ENCODE results near the gene ADI1.

The ADI1 gene

GRCh38 chr2:3476985-3477327, 42.4 kb downstream of the ADI1 start:
- Histone ChIP-seq H4K20me1 (ENCODE audit: insufficient read depth, low read length) (no peaks in the 10 kb centered on the region), H3K4me3 (ENCODE audit: low read depth, low read length, poor library complexity, severe bottlenecking) (no peak overlapping the region), H3K4me1 (ENCODE audit: insufficient read depth, low read length, severe bottlenecking) (peaks cover 20% of the 10 kb centered on the region), H3K27ac (ENCODE audit: low read depth, low read length, poor library complexity, severe bottlenecking) (no peak overlapping the region), H3K4me2 (ENCODE audit: low read length) (no peak overlapping the region), H2AFZ (ENCODE audit: low read length) (no peak overlapping the region), H3K9me2 (ENCODE audit: low read depth, low read length) (no peaks in the 10 kb centered on the region), H3K36me3 (ENCODE audit: insufficient read depth, low read length) (peaks cover 38% of the 10 kb centered on the region), H3K9ac (ENCODE audit: low read length) (no peak overlapping the region), H3K27me3 (ENCODE audit: insufficient read depth, low read length) (no peaks in the 10 kb centered on the region), H3K9me3 (ENCODE audit: low read length) (no peaks in the 10 kb centered on the region), H3F3A (ENCODE audit: insufficient read depth, low read length) (no peaks in the 10 kb centered on the region), H3K79me2 (ENCODE audit: insufficient read depth, low read length) (no peaks in the 10 kb centered on the region)
- no peak for TF ChIP-seq EZH2 (IDR thresholded peaks at IDR 0.05; ENCODE audit: borderline replicate concordance, low read length)
- TF ChIP-seq CTCF (IDR thresholded peaks at IDR 0.05; ENCODE audit: low read length), result no peak

- Histone ChIP-seq H3K4me3 (ENCODE audit: low read depth, low read length, poor library complexity, severe bottlenecking) (no peak overlapping the region), H3F3A (ENCODE audit: insufficient read depth, low read length) (no peaks in the 10 kb centered on the region), H3K4me1 (ENCODE audit: insufficient read depth, low read length, severe bottlenecking) (peaks cover 20% of the 10 kb centered on the region), H3K27me3 (ENCODE audit: insufficient read depth, low read length) (no peaks in the 10 kb centered on the region), H4K20me1 (ENCODE audit: insufficient read depth, low read length) (no peaks in the 10 kb centered on the region), H3K9me3 (ENCODE audit: low read length) (no peaks in the 10 kb centered on the region), H3K27ac (ENCODE audit: low read depth, low read length, poor library complexity, severe bottlenecking) (no peak overlapping the region), H2AFZ (ENCODE audit: low read length) (no peak overlapping the region), H3K36me3 (ENCODE audit: insufficient read depth, low read length) (peaks cover 38% of the 10 kb centered on the region), H3K4me2 (ENCODE audit: low read length) (no peak overlapping the region), H3K9me2 (ENCODE audit: low read depth, low read length) (no peaks in the 10 kb centered on the region), H3K9ac (ENCODE audit: low read length) (no peak overlapping the region), H3K79me2 (ENCODE audit: insufficient read depth, low read length) (no peaks in the 10 kb centered on the region)
- TF ChIP-seq CTCF (IDR thresholded peaks at IDR 0.05; ENCODE audit: low read length) (no peak), EZH2 (IDR thresholded peaks at IDR 0.05; ENCODE audit: borderline replicate concordance, low read length) (no peak)
Observed at GRCh38 chr2:3476321-3476984, 42.9 kb downstream of the ADI1 start.

GRCh38 chr2:3475771-3476170, 43.6 kb downstream of the ADI1 start:
- peaks cover 38% of the 10 kb centered on the region for H3K36me3 ChIP-seq (ENCODE audit: insufficient read depth, low read length)
- H3K9ac ChIP-seq (ENCODE audit: low read length), result no peak overlapping the region
- no peaks in the 10 kb centered on the region for H3K27me3 ChIP-seq (ENCODE audit: insufficient read depth, low read length)
- no peak overlapping the region for H3K4me3 ChIP-seq (ENCODE audit: low read depth, low read length, poor library complexity, severe bottlenecking)
- peaks cover 15% of the 10 kb centered on the region for H3K4me1 ChIP-seq (ENCODE audit: insufficient read depth, low read length, severe bottlenecking)
- no peak overlapping the region for H2AFZ ChIP-seq (ENCODE audit: low read length)
- no peak for TF ChIP-seq EZH2 (IDR thresholded peaks at IDR 0.05; ENCODE audit: borderline replicate concordance, low read length)
- no peak for TF ChIP-seq CTCF (IDR thresholded peaks at IDR 0.05; ENCODE audit: low read length)
- no peaks in the 10 kb centered on the region for H3F3A ChIP-seq (ENCODE audit: insufficient read depth, low read length)
- H3K79me2 ChIP-seq (ENCODE audit: insufficient read depth, low read length), result no peaks in the 10 kb centered on the region
- no peaks in the 10 kb centered on the region for H4K20me1 ChIP-seq (ENCODE audit: insufficient read depth, low read length)
- H3K9me2 ChIP-seq (ENCODE audit: low read depth, low read length), result no peaks in the 10 kb centered on the region
- no peak overlapping the region for H3K4me2 ChIP-seq (ENCODE audit: low read length)
- no peak overlapping the region for H3K27ac ChIP-seq (ENCODE audit: low read depth, low read length, poor library complexity, severe bottlenecking)
- no peaks in the 10 kb centered on the region for H3K9me3 ChIP-seq (ENCODE audit: low read length)
